NCI-H774 (cell line): Measurements from ENCODE around the gene SH3PXD2A.

Source experiments
- DNase-seq: peaks from one replicate; lab custom pipeline; 2025; lab: John Stamatoyannopoulos, UW

Gene SH3PXD2A

GRCh38 chr10:103855424-103855823 is at the start of gene SH3PXD2A:
SH3PXD2A (minus strand) TSS chr10:103855576; CDS start chr10:103855266, 310 bp downstream.
- DNase-seq, result no peak

- no peak for DNase-seq
Measured at GRCh38 chr10:103901299-103901698, 45.9 kb upstream of the SH3PXD2A start.

- no peak for DNase-seq
Measured at GRCh38 chr10:103899312-103899711, 43.9 kb upstream of the SH3PXD2A start.

- no peak for DNase-seq
Measured at GRCh38 chr10:103897241-103897774, 41.9 kb upstream of the SH3PXD2A start.

GRCh38 chr10:103896225-103896624 is 40.8 kb upstream of the SH3PXD2A start:
- DNase-seq, result no peak

GRCh38 chr10:103895411-103896186 is 40.2 kb upstream of the SH3PXD2A start:
- no peak for DNase-seq

GRCh38 chr10:103894441-103894864 is 39.1 kb upstream of the SH3PXD2A start:
- no peak for DNase-seq

GRCh38 chr10:103893817-103894216 is 38.4 kb upstream of the SH3PXD2A start:
- no peak for DNase-seq

- DNase-seq, result no peak
Measured at GRCh38 chr10:103892181-103892580, 36.8 kb upstream of the SH3PXD2A start.

GRCh38 chr10:103890688-103891087 is 35.3 kb upstream of the SH3PXD2A start:
- no peak for DNase-seq

- no peak for DNase-seq
Measured at GRCh38 chr10:103890194-103890658, 34.9 kb upstream of the SH3PXD2A start.

GRCh38 chr10:103889121-103889720 is 33.8 kb upstream of the SH3PXD2A start:
- DNase-seq, result no peak

- peak; percentile 7 for DNase-seq
Measured at GRCh38 chr10:103888113-103888841, 32.9 kb upstream of the SH3PXD2A start.

- DNase-seq, result no peak
Measured at GRCh38 chr10:103885617-103886016, 30.2 kb upstream of the SH3PXD2A start.

GRCh38 chr10:103884681-103885139 is 29.3 kb upstream of the SH3PXD2A start:
- DNase-seq, result peak; percentile 10

- no peak for DNase-seq
Measured at GRCh38 chr10:103882285-103883007, 27.1 kb upstream of the SH3PXD2A start.

- no peak for DNase-seq
Measured at GRCh38 chr10:103881416-103882284, 26.3 kb upstream of the SH3PXD2A start.

- no peak for DNase-seq
Measured at GRCh38 chr10:103879831-103880230, 24.5 kb upstream of the SH3PXD2A start.

- DNase-seq, result no peak
Measured at GRCh38 chr10:103879409-103879808, 24.0 kb upstream of the SH3PXD2A start.

- DNase-seq, result no peak
Measured at GRCh38 chr10:103877861-103878260, 22.5 kb upstream of the SH3PXD2A start.

GRCh38 chr10:103876155-103876554 is 20.8 kb upstream of the SH3PXD2A start:
- DNase-seq, result no peak
